ENCODE results near the gene S100A11.

DNA sequence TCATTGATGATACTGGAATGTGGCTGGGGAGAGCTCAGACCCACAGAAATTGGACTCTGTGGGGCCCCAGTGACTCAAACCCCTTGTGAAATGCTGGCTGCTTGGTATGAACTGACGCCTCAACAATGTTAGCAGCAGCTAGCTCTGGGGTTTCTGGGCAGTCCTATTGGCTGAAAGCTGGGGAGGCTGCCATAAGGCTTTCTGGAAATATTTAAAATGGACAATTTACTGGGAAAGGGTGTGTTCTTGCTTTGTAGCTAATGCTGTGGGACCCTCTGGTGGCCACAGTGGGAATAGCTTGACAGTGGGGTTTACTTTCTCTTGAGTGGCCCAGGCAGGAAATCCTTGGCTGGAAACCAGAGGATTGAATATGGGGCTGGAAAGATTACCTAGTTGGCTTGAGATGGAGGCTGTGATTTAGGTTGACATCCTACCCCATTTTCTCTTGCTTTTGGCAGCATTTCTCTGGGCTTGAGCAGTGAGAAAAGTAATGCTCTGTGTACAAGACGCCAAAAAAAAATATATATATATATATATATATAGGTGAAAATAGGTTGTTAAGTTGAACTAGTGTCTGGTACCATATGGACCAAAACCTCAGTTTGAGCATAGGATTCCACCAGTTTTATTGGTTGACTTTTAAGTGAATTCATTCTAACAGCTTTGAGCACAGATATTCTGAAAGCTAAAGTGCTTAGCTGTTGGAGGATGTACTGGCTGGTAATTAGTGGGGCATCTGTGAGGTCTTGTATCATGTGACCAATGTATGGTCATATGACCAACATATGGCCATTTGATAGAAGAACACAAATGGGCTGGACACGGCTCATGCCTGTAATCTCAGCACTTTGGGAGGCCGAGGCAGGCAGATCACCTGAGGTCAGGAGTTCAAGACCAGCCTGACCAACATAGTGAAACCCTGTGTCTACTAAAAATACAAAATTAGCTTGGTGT, 34.9 kb downstream of the S100A11 start:
- TF ChIP-seq POLR2A (IDR thresholded peaks at IDR 0.05; ENCODE audit: low read depth, low read length): no peak
- TF ChIP-seq POLR2AphosphoS5 (IDR thresholded peaks at IDR 0.05; ENCODE audit: low read depth, low read length): no peak
- no peak for TF ChIP-seq TAF1 (IDR thresholded peaks at IDR 0.05; ENCODE audit: borderline replicate concordance, low read depth, low read length)

Measured in GM12892 (cell line).